Activated CD4-positive, alpha-beta T cell treated with anti-CD3 and anti-CD28 coated beads, Interleukin-2, amount 10 ng/mL, durations not matched to agents 7 days and 5 days (primary cell): Measurements from ENCODE around the gene GOLGA1. TPM values are rescaled to one million over a fixed set of nuclear protein-coding genes. Genes with fewer than 3 reads are reported as not detected.
"Not testable (repeated sequence)": the region's sequence is repeated elsewhere in the genome, so short reads cannot be mapped to it uniquely, and the experiment has no call there.

Experiments used
- CTCF ChIA-PET: fragments of 350-600 bp; sonication (Branson Sonifier 250); formaldehyde crosslinking; loops from one replicate; lab custom pipeline; 2021; ENCODE audit warnings: antibody characterized with exemption; lab: Charles Lee
- POLR2A ChIA-PET: fragments of 350-600 bp; sonication (Branson Sonifier 250); formaldehyde crosslinking; loops from one replicate; lab custom pipeline; 2021; ENCODE audit warnings: antibody characterized with exemption; lab: Charles Lee
- DNase-seq: peaks from one replicate; pipeline ENCODE4 v3.0.0-alpha.2; 2020
- H3K27ac Mint-ChIP-seq: one replicate; pipeline ENCODE4 v1.8.0; 2021; ENCODE audit warnings: mild to moderate bottlenecking, moderate library complexity, mixed read lengths
- H3K27me3 Mint-ChIP-seq: one replicate; pipeline ENCODE4 v1.8.0; 2021; ENCODE audit warnings: mixed read lengths
- H3K36me3 Mint-ChIP-seq: one replicate; pipeline ENCODE4 v1.8.0; 2021; ENCODE audit warnings: low read depth, mixed read lengths
- H3K4me1 Mint-ChIP-seq: one replicate; pipeline ENCODE4 v1.8.0; 2021; ENCODE audit warnings: mixed read lengths
- H3K4me3 Mint-ChIP-seq: one replicate; pipeline ENCODE4 v1.8.0; 2021; ENCODE audit warnings: mild to moderate bottlenecking, moderate library complexity, mixed read lengths
- H3K9me3 Mint-ChIP-seq: one replicate; pipeline ENCODE4 v1.8.0; 2021; ENCODE audit warnings: mixed read lengths
- total RNA-seq, 2 experiments: library from RNA; stranded (reverse); gene quantifications; one replicate each; pipeline ENCODE4 v1.2.3, GENCODE V29; 2021

The GOLGA1 gene
- total RNA-seq, 2 experiments from 2014 or later: 15.2 to 19.3 TPM

- no peak for DNase-seq
- ChIA-PET POLR2A (interaction anchor here (0.7 kb wide), 1 partner anchor 702 kb away, joined by 3 read pairs; no protein-coding TSS in a partner anchor), CTCF (interaction anchor here (1.6 kb wide), 1 partner anchor 11 kb away, joined by 3 read pairs; no protein-coding TSS in a partner anchor)
- Mint-ChIP-seq H3K9me3 (no peaks in the 10 kb centered on the region), H3K27me3 (no peaks in the 10 kb centered on the region), H3K27ac (no peak overlapping the region), H3K4me1 (peaks cover 14% of the 10 kb centered on the region), H3K4me3 (no peak overlapping the region), H3K36me3 (peaks cover 35% of the 10 kb centered on the region)
These were observed 11.4 kb downstream of the GOLGA1 start for GRCh38 chr9:124929464-124929863.

GRCh38 chr9:124928116-124928515 lies 12.8 kb downstream of the GOLGA1 start:
- POLR2A ChIA-PET: no interaction called here
- no peak overlapping the region for H3K27ac Mint-ChIP-seq
- no peaks in the 10 kb centered on the region for H3K27me3 Mint-ChIP-seq
- peaks cover 26% of the 10 kb centered on the region for H3K36me3 Mint-ChIP-seq
- H3K4me3 Mint-ChIP-seq: no peak overlapping the region
- CTCF ChIA-PET: no interaction called here
- H3K4me1 Mint-ChIP-seq: peaks cover 9% of the 10 kb centered on the region
- DNase-seq: no peak
- H3K9me3 Mint-ChIP-seq: no peaks in the 10 kb centered on the region

- DNase-seq, H3K4me1 Mint-ChIP-seq, H3K4me3 Mint-ChIP-seq, H3K9me3 Mint-ChIP-seq, CTCF ChIA-PET, H3K27me3 Mint-ChIP-seq, H3K27ac Mint-ChIP-seq, POLR2A ChIA-PET: not testable (repeated sequence)
- H3K36me3 Mint-ChIP-seq: peaks cover 22% of the 10 kb centered on the region
These were observed 20.5 kb downstream of the GOLGA1 start for GRCh38 chr9:124920394-124920793.

- no peaks in the 10 kb centered on the region for H3K9me3 Mint-ChIP-seq
- no peak overlapping the region for H3K27ac Mint-ChIP-seq
- H3K4me3 Mint-ChIP-seq: no peak overlapping the region
- DNase-seq: no peak
- H3K36me3 Mint-ChIP-seq: peaks cover 29% of the 10 kb centered on the region
- ChIA-PET POLR2A (no interaction called here), CTCF (interaction anchor here (0.6 kb wide), 2 partner anchors 52 to 380 kb away, joined by 4 read pairs; no protein-coding TSS in a partner anchor)
- H3K27me3 Mint-ChIP-seq: no peaks in the 10 kb centered on the region
- H3K4me1 Mint-ChIP-seq: no peaks in the 10 kb centered on the region
These were observed 26.0 kb downstream of the GOLGA1 start for GRCh38 chr9:124914753-124915405.

- no peak for DNase-seq
These were observed 27.5 kb downstream of the GOLGA1 start for GRCh38 chr9:124913378-124913777.

GRCh38 chr9:124911766-124912165 lies 29.1 kb downstream of the GOLGA1 start:
- ChIA-PET POLR2A (no interaction called here), CTCF (no interaction called here)
- no peak for DNase-seq
- Mint-ChIP-seq H3K36me3 (peaks cover 38% of the 10 kb centered on the region), H3K27me3 (no peaks in the 10 kb centered on the region), H3K4me3 (no peak overlapping the region), H3K4me1 (no peaks in the 10 kb centered on the region), H3K27ac (no peak overlapping the region), H3K9me3 (no peaks in the 10 kb centered on the region)

More at GRCh38 chr9:124913378-124913777, 27.5 kb downstream of the GOLGA1 start:
- Mint-ChIP-seq H3K27me3 (no peaks in the 10 kb centered on the region), H3K4me3 (no peak overlapping the region), H3K4me1 (no peaks in the 10 kb centered on the region), H3K36me3 (peaks cover 27% of the 10 kb centered on the region), H3K9me3 (no peaks in the 10 kb centered on the region), H3K27ac (no peak overlapping the region)
- POLR2A ChIA-PET: no interaction called here
- CTCF ChIA-PET: no interaction called here

- H3K27ac Mint-ChIP-seq: no peak overlapping the region
- CTCF ChIA-PET: no interaction called here
- H3K36me3 Mint-ChIP-seq: peaks cover 42% of the 10 kb centered on the region
- no peaks in the 10 kb centered on the region for H3K4me1 Mint-ChIP-seq
- H3K4me3 Mint-ChIP-seq: no peak overlapping the region
- H3K27me3 Mint-ChIP-seq: no peaks in the 10 kb centered on the region
- POLR2A ChIA-PET: no interaction called here
- no peaks in the 10 kb centered on the region for H3K9me3 Mint-ChIP-seq
- DNase-seq: no peak
These were observed 32.8 kb downstream of the GOLGA1 start for GRCh38 chr9:124908098-124908497.

GRCh38 chr9:124906966-124907365 lies 33.9 kb downstream of the GOLGA1 start:
- ChIA-PET POLR2A (no interaction called here), CTCF (no interaction called here)
- H3K36me3 Mint-ChIP-seq: peaks cover 41% of the 10 kb centered on the region
- H3K27me3 Mint-ChIP-seq: no peaks in the 10 kb centered on the region
- no peak overlapping the region for H3K27ac Mint-ChIP-seq
- no peaks in the 10 kb centered on the region for H3K4me1 Mint-ChIP-seq
- no peaks in the 10 kb centered on the region for H3K9me3 Mint-ChIP-seq
- DNase-seq: no peak
- H3K4me3 Mint-ChIP-seq: no peak overlapping the region

- Mint-ChIP-seq H3K27me3 (no peaks in the 10 kb centered on the region), H3K4me1 (peaks cover 10% of the 10 kb centered on the region), H3K27ac (no peak overlapping the region), H3K4me3 (no peak overlapping the region), H3K9me3 (no peaks in the 10 kb centered on the region), H3K36me3 (peaks cover 52% of the 10 kb centered on the region)
- no peak for DNase-seq
- ChIA-PET CTCF (interaction anchor here (0.7 kb wide), 1 partner anchor 13 kb away, joined by 3 read pairs; no protein-coding TSS in a partner anchor), POLR2A (no interaction called here)
These were observed 41.0 kb downstream of the GOLGA1 start for GRCh38 chr9:124899845-124900244.

GRCh38 chr9:124897570-124898460 lies 43.1 kb downstream of the GOLGA1 start:
- Mint-ChIP-seq H3K36me3 (peaks cover 61% of the 10 kb centered on the region), H3K27me3 (no peaks in the 10 kb centered on the region), H3K4me1 (peaks cover 17% of the 10 kb centered on the region), H3K4me3 (no peak overlapping the region), H3K9me3 (no peaks in the 10 kb centered on the region), H3K27ac (no peak overlapping the region)
- DNase-seq: no peak
- CTCF ChIA-PET: no interaction called here
- POLR2A ChIA-PET: no interaction called here

- Mint-ChIP-seq H3K4me1 (peaks cover 17% of the 10 kb centered on the region), H3K27ac (peak overlapping the region; percentile 83), H3K36me3 (peaks cover 66% of the 10 kb centered on the region), H3K27me3 (no peaks in the 10 kb centered on the region), H3K9me3 (no peaks in the 10 kb centered on the region), H3K4me3 (peak overlapping the region; percentile 9)
- POLR2A ChIA-PET: no interaction called here
- CTCF ChIA-PET: interaction anchor here (1.0 to 1.1 kb wide), 2 partner anchors 8 to 42 kb away, joined by 4 to 5 read pairs; partner anchors contain the start of gene WDR38
- DNase-seq: peak; percentile 64
These were observed 46.1 kb downstream of the GOLGA1 start for GRCh38 chr9:124894741-124895170.

- Mint-ChIP-seq H3K27ac (peak overlapping the region; percentile 83), H3K4me1 (peaks cover 17% of the 10 kb centered on the region)
These were observed 46.7 kb downstream of the GOLGA1 start for GRCh38 chr9:124894035-124894740.

More at GRCh38 chr9:124894035-124894740, 46.7 kb downstream of the GOLGA1 start:
- no peaks in the 10 kb centered on the region for H3K27me3 Mint-ChIP-seq
- no peaks in the 10 kb centered on the region for H3K9me3 Mint-ChIP-seq
- H3K4me3 Mint-ChIP-seq: no peak overlapping the region
- peaks cover 68% of the 10 kb centered on the region for H3K36me3 Mint-ChIP-seq
- no peak for DNase-seq
- POLR2A ChIA-PET: no interaction called here
- CTCF ChIA-PET: interaction anchor here (1.0 to 1.1 kb wide), 2 partner anchors 8 to 41 kb away, joined by 4 to 5 read pairs; partner anchors contain the start of gene WDR38
